Measurements from ENCODE around the gene SREBF2. TPM values are rescaled to one million over a fixed set of nuclear protein-coding genes. Genes with fewer than 3 reads are reported as not detected.

Gene SREBF2
- total RNA-seq, 1 experiment from 2014 or later: 129 TPM

GRCh38 chr22:41933411-41934177, 100.7 kb downstream of the SREBF2 start:
- ChIA-PET POLR2A (no interaction called here), RAD21 (ENCODE audit: low non-redundant PET in 1 of 2, low total read pairs in 2 of 2, uncharacterized antibody in 2 of 2, unreplicated experiment in 2 of 2) (no interaction called here), CTCF (no interaction called here)
- Histone ChIP-seq H3K27me3 (ENCODE audit: insufficient read depth, low read length) (no peaks in the 10 kb centered on the region), H3K4me1 (ENCODE audit: control insufficient read depth in 1 of 2, insufficient read depth in 2 of 2, low read length in 2 of 2) (no peaks in the 10 kb centered on the region), H2AFZ (ENCODE audit: low read depth, low read length, poor library complexity, severe bottlenecking) (no peak overlapping the region), H3K4me2 (ENCODE audit: low read length) (no peak overlapping the region), H3K4me3 (replicated peaks in 1 of 2; ENCODE audit: low read depth in 1 of 2, low read length in 2 of 2) (no peak overlapping the region), H3K27ac (ENCODE audit: low read depth, low read length) (no peak overlapping the region), H3K9me3 (ENCODE audit: control insufficient read depth in 1 of 2, insufficient read depth in 1 of 2, low read depth in 1 of 2, low read length in 2 of 2) (no peaks in the 10 kb centered on the region), H3K9ac (ENCODE audit: low read length) (no peak overlapping the region), H3K79me2 (ENCODE audit: insufficient read depth, low read length) (peaks cover 2% of the 10 kb centered on the region; the same call in 1 of the 2 replicates), H4K20me1 (ENCODE audit: insufficient read depth) (no peaks in the 10 kb centered on the region), H3K9me2 (ENCODE audit: insufficient read depth) (no peaks in the 10 kb centered on the region), H3K36me3 (ENCODE audit: control insufficient read depth in 1 of 2, insufficient read depth in 2 of 2, low read length in 2 of 2) (peaks cover 0 to 17% of the 10 kb centered on the region in 2 experiments; a peak in 2 of 4 replicates)
- intact Hi-C loops (cut with micrococcal nuclease): no loop called here
- 0 out of 2 replicates have a peak, but pooled peaks have one; percentile 5 for ATAC-seq
- BruUV-seq (replicated peaks): no TSS peak
- TF ChIP-seq POLR2A (IDR thresholded peaks at IDR 0.05; ENCODE audit: borderline replicate concordance, extremely low read depth, insufficient read depth, insufficient read length) (no peak), RAD21 (IDR thresholded peaks at IDR 0.05; ENCODE audit: low read depth) (no peak), EGR1 (IDR thresholded peaks at IDR 0.05; ENCODE audit: low read depth) (no peak), SP1 (IDR thresholded peaks at IDR 0.05; ENCODE audit: low read depth) (no peak)
- TF ChIP-seq, protein P1, sequence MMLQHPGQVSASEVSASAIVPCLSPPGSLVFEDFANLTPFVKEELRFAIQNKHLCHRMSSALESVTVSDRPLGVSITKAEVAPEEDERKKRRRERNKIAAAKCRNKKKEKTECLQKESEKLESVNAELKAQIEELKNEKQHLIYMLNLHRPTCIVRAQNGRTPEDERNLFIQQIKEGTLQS (IDR thresholded peaks at IDR 0.05): no peak
- DNase-seq (ENCODE audit: low read depth, low spot score): no peak

DNA sequence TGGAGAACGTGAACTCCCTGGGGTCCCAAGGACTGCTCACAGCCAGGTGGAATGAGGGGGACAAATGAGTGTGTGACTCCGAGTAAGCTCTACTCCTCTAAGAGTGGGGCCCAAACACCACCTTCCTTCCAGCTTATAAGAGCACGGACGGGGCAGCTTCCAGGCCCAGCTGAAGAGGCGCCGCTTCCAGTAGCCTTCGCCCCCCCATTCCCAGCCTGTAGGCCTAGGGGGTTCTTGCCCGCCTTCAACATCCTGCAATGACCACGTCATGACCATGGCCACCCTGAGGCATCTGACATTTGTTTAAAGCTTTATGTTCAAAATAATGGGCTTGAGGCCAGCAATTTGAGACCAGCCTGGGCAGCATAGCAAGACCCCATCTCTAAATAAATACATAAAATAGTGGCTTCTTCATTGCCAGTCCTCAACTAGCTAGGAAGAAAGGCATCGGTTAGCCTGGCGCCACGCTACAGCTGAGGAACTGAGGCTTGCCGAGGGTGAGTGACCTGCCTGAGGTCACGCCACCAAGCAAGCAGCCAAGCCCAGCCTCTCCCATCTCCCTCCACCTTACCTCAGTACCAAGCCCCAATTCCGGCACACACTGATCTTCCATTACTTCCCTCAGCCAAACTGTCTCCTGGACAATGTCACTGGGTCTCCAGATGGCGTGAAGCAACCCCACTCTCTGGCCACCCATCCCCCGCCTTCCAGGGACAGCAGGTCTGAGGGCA, 101.5 kb downstream of the SREBF2 start:
- Histone ChIP-seq H2AFZ (ENCODE audit: low read depth, low read length, poor library complexity, severe bottlenecking) (no peak overlapping the region), H3K36me3 (ENCODE audit: control insufficient read depth in 1 of 2, insufficient read depth in 2 of 2, low read length in 2 of 2) (peaks cover 0 to 26% of the 10 kb centered on the region in 2 experiments; a peak in 3 of 4 replicates), H3K4me1 (ENCODE audit: control insufficient read depth in 1 of 2, insufficient read depth in 2 of 2, low read length in 2 of 2) (no peaks in the 10 kb centered on the region), H3K9me2 (ENCODE audit: insufficient read depth) (no peaks in the 10 kb centered on the region), H3K27ac (ENCODE audit: low read depth, low read length) (no peak overlapping the region), H3K4me3 (replicated peaks in 1 of 2; ENCODE audit: low read depth in 1 of 2, low read length in 2 of 2) (no peak overlapping the region), H3K27me3 (ENCODE audit: insufficient read depth, low read length) (no peaks in the 10 kb centered on the region), H3K4me2 (ENCODE audit: low read length) (no peak overlapping the region), H3K9ac (ENCODE audit: low read length) (no peak overlapping the region), H3K9me3 (ENCODE audit: control insufficient read depth in 1 of 2, insufficient read depth in 1 of 2, low read depth in 1 of 2, low read length in 2 of 2) (no peaks in the 10 kb centered on the region), H3K79me2 (ENCODE audit: insufficient read depth, low read length) (peaks cover 10% of the 10 kb centered on the region; the same call in 1 of the 2 replicates), H4K20me1 (ENCODE audit: insufficient read depth) (no peaks in the 10 kb centered on the region; the same call in 1 of the 2 replicates)
- no TSS peak for BruUV-seq (replicated peaks)
- ATAC-seq: no peak
- TF ChIP-seq, protein P1 (IDR thresholded peaks at IDR 0.05): no peak
- TF ChIP-seq EGR1 (IDR thresholded peaks at IDR 0.05; ENCODE audit: low read depth) (no peak), EZH2phosphoT487 (IDR thresholded peaks at IDR 0.05; ENCODE audit: borderline replicate concordance) (no peak)
- intact Hi-C loops (cut with micrococcal nuclease): no loop called here
- ChIA-PET CTCF (interaction anchor here (1.2 kb wide), 1 partner anchor 237 kb away, joined by 5 read pairs; no protein-coding TSS in a partner anchor), POLR2A (no interaction called here), RAD21 (ENCODE audit: low non-redundant PET in 1 of 2, low total read pairs in 2 of 2, uncharacterized antibody in 2 of 2, unreplicated experiment in 2 of 2) (no interaction called here)
- no peak for DNase-seq (ENCODE audit: low read depth, low spot score)
